ENCODE results near the gene GHRL.

GHRL gene

GRCh38 chr3:10333349-10333650 is 40.6 kb upstream of the GHRL start:
- Histone ChIP-seq H3K4me1 (ENCODE audit: insufficient read depth, low read length) (no peaks in the 10 kb centered on the region), H3K9me3 (ENCODE audit: control insufficient read depth, insufficient read depth, low read length) (no peaks in the 10 kb centered on the region), H3K9ac (ENCODE audit: low read depth, low read length) (no peak overlapping the region), H3K36me3 (ENCODE audit: insufficient read depth, low read length) (no peaks in the 10 kb centered on the region)

GRCh38 chr3:10332481-10333348 is 40.0 kb upstream of the GHRL start:
- Histone ChIP-seq H3K9me3 (ENCODE audit: control insufficient read depth, insufficient read depth, low read length) (no peaks in the 10 kb centered on the region), H3K36me3 (ENCODE audit: insufficient read depth, low read length) (no peaks in the 10 kb centered on the region), H3K9ac (ENCODE audit: low read depth, low read length) (no peak overlapping the region), H3K4me1 (ENCODE audit: insufficient read depth, low read length) (no peaks in the 10 kb centered on the region)

DNA sequence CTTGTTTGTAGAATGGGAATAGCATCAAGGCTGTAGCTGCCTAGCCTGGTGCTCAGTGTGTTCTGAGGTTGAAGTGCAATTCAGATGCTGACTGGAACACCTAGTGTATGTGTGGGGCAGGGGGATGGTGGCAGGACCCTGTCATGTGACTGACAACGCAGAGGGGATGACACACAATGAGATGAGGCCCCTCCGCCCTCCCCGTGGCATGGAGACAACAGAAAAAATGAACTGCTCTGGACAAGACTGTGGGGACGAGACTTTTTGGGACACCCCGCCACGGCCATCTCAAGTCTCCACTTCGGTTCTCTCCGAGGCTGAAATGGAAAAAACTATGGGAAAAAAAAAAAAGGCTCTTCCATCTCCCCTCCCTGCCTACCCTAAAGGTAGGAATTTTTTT is 38.6 kb upstream of the GHRL start:
- H3K9me3 ChIP-seq (ENCODE audit: control insufficient read depth, insufficient read depth, low read length): no peaks in the 10 kb centered on the region
- no peak overlapping the region for H3K9ac ChIP-seq (ENCODE audit: low read depth, low read length)
- no peaks in the 10 kb centered on the region for H3K36me3 ChIP-seq (ENCODE audit: insufficient read depth, low read length)
- no peaks in the 10 kb centered on the region for H3K4me1 ChIP-seq (ENCODE audit: insufficient read depth, low read length)

DNA sequence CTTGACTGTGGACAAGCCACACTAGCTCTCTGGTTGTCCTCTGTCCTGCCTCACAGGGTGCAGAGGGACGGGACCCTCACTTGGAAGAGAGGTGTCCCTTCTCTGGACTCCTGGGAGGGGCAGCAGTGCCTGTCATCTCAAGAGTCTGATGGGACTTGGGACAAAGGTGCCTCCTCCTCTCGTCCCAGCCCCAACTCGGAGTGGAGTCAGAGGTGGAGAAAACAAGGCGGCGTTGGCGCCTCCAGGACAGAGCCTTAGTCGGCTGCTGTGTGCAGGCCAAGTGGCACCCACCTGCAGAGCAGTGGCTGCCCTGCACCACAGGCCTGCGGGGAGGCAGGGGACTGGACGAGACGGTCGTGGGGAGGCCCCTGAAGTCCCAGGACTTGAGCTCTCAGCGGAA is 37.6 kb upstream of the GHRL start:
- no peaks in the 10 kb centered on the region for H3K4me1 ChIP-seq (ENCODE audit: insufficient read depth, low read length)

GRCh38 chr3:10329495-10330015 is 36.8 kb upstream of the GHRL start:
- Histone ChIP-seq H3K9ac (ENCODE audit: low read depth, low read length) (no peak overlapping the region), H3K9me3 (ENCODE audit: control insufficient read depth, insufficient read depth, low read length) (no peaks in the 10 kb centered on the region), H3K36me3 (ENCODE audit: insufficient read depth, low read length) (no peaks in the 10 kb centered on the region), H3K4me1 (ENCODE audit: insufficient read depth, low read length) (no peaks in the 10 kb centered on the region)

More for the DNA sequence above, 37.6 kb upstream of the GHRL start:
- Histone ChIP-seq H3K9ac (ENCODE audit: low read depth, low read length) (no peak overlapping the region), H3K36me3 (ENCODE audit: insufficient read depth, low read length) (no peaks in the 10 kb centered on the region), H3K9me3 (ENCODE audit: control insufficient read depth, insufficient read depth, low read length) (no peaks in the 10 kb centered on the region)

DNA sequence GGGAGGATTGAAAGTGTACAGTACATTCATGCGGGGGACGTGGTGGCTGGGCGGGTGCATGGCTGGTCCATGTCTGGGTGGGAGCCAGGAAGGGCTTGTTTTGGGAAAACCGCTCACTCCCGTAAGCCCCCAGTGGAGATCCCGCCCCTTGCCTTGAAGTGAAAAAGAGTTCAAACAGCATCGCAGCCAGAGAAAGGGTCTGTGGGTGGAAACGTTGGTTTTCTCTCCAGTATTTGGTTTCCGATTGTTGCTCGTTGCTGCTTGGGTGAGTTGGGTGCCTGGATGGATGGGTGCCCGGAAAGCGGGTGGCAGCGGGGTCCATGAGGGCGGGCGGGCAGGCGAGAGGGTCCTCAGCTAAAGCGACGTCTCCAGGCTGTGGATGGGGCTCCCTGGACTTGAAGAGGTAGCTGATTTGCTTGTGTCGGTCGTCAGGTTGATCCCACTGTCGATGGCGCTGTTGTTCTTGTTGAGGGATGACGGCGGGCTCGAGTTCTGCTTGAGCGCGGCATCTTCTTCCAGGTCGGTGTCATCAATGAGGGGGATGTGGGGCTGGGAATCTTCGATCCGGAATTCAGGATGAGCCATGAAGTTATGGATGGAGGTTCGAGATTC is 35.8 kb upstream of the GHRL start:
- Histone ChIP-seq H3K9me3 (ENCODE audit: control insufficient read depth, insufficient read depth, low read length) (no peaks in the 10 kb centered on the region), H3K36me3 (ENCODE audit: insufficient read depth, low read length) (no peaks in the 10 kb centered on the region), H3K9ac (ENCODE audit: low read depth, low read length) (no peak overlapping the region)

GRCh38 chr3:10327592-10327991 is 34.8 kb upstream of the GHRL start:
- Histone ChIP-seq H3K9me3 (ENCODE audit: control insufficient read depth, insufficient read depth, low read length) (no peaks in the 10 kb centered on the region), H3K36me3 (ENCODE audit: insufficient read depth, low read length) (no peaks in the 10 kb centered on the region), H3K9ac (ENCODE audit: low read depth, low read length) (no peak overlapping the region), H3K4me1 (ENCODE audit: insufficient read depth, low read length) (no peaks in the 10 kb centered on the region)

More for the DNA sequence above, 35.8 kb upstream of the GHRL start:
- H3K4me1 ChIP-seq (ENCODE audit: insufficient read depth, low read length): no peaks in the 10 kb centered on the region

DNA sequence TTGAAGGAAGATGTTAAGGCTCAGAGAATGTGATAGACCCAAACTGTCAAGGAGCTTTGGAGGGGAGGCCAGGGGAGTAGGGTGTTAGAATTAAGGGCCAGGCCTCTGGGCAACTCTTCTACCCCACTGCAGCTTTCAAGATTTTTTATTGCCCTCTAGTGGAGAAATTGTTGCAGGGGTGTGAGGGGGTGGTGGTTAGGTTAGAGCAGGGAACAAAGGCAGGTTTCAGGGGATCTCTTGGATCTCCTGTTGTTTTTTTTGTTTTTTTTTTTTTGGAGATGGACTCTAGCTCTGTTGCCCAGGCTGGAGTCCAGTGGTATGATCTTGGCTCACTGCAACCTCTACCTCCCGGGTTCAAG is 29.6 kb upstream of the GHRL start:
- H3K36me3 ChIP-seq (ENCODE audit: insufficient read depth, low read length): peaks cover 16% of the 10 kb centered on the region
- no peak overlapping the region for H3K9ac ChIP-seq (ENCODE audit: low read depth, low read length)
- H3K9me3 ChIP-seq (ENCODE audit: control insufficient read depth, insufficient read depth, low read length): no peaks in the 10 kb centered on the region
- no peaks in the 10 kb centered on the region for H3K4me1 ChIP-seq (ENCODE audit: insufficient read depth, low read length)

DNA sequence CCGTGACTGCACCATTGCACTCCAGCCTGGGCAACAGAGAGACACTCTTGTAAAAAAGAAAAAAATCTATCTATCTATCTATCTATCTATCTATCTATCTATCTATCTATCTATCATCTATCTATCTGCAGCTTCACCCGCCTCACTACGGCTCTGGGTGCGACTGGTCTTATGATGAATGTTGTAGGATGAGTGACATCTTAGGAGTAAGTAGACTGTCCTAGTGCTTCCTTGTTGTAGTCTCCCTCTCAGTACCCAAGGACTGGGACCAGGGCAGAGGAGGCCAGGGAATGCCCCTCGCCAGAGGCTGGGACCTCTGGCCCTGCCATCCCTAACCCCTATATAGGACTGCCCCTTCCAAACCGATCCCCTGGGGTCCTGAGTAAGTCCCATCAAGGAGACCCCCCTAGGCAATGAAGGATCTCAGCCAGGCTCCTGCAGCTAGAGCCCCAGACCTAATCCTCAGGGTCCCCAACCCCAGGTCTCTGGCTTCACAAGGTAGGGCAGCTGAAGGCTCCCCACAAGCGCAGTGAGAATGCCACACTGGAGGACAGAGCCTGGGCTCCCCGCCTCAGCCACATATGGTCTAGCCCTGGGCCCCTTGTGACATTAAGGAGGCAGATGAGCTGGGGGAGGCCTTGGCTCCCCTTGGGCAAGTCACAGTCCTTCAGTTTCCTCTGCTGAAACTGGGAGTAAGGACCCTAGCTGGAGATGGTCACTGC is 29.0 kb upstream of the GHRL start:
- Histone ChIP-seq H3K36me3 (ENCODE audit: insufficient read depth, low read length) (peaks cover 16% of the 10 kb centered on the region), H3K4me1 (ENCODE audit: insufficient read depth, low read length) (no peaks in the 10 kb centered on the region), H3K9me3 (ENCODE audit: control insufficient read depth, insufficient read depth, low read length) (no peaks in the 10 kb centered on the region), H3K9ac (ENCODE audit: low read depth, low read length) (no peak overlapping the region; the same call in 1 of the 2 replicates)

DNA sequence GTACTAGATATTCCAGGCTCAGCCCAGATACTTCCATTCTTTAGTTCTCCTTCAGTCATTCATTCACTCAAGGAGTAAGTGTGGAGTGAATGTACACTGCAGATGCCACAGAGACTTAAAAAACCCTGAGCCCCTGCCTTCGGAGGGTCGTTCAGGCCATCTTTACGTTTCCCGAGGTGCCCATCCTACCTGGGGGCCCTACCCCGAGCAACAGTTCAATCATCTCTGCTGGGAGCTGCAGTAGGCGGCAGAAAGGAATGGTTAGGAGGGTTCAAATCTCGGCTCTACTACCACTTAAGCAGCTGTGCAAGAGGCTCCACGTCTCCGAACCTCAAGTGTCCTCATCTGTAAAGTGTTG is 27.6 kb upstream of the GHRL start:
- no peaks in the 10 kb centered on the region for H3K9me3 ChIP-seq (ENCODE audit: control insufficient read depth, insufficient read depth, low read length)
- peak overlapping the region; percentile 92 for H3K9ac ChIP-seq (ENCODE audit: low read depth, low read length)
- H3K4me1 ChIP-seq (ENCODE audit: insufficient read depth, low read length): no peaks in the 10 kb centered on the region

GRCh38 chr3:10319804-10320203 is 27.1 kb upstream of the GHRL start:
- H3K36me3 ChIP-seq (ENCODE audit: insufficient read depth, low read length): peaks cover 24% of the 10 kb centered on the region
- H3K4me1 ChIP-seq (ENCODE audit: insufficient read depth, low read length): no peaks in the 10 kb centered on the region
- H3K9me3 ChIP-seq (ENCODE audit: control insufficient read depth, insufficient read depth, low read length): no peaks in the 10 kb centered on the region
- H3K9ac ChIP-seq (ENCODE audit: low read depth, low read length): peak overlapping the region; percentile 92

More for the DNA sequence above, 27.6 kb upstream of the GHRL start:
- peaks cover 23% of the 10 kb centered on the region for H3K36me3 ChIP-seq (ENCODE audit: insufficient read depth, low read length)

DNA sequence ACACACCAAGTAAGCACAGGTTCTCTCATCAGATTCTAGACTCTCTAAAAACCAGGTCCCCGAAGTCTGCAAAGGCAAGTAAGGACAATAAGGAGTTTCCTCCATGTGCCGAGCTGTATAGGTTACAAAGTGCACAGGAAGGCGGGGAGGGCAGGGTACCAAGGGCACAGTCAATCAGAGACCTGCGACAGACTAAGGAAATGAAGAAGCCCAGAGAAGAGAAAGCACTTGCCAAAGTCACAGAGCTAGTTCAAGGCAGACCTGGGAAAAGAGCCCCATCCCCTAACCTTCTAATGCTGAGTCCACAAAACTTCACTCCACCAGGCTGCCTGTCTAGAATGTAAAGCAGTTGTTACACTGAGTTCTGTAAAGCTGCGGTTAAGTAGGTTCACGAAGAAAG is 26.5 kb upstream of the GHRL start:
- no peaks in the 10 kb centered on the region for H3K9me3 ChIP-seq (ENCODE audit: control insufficient read depth, insufficient read depth, low read length)

DNA sequence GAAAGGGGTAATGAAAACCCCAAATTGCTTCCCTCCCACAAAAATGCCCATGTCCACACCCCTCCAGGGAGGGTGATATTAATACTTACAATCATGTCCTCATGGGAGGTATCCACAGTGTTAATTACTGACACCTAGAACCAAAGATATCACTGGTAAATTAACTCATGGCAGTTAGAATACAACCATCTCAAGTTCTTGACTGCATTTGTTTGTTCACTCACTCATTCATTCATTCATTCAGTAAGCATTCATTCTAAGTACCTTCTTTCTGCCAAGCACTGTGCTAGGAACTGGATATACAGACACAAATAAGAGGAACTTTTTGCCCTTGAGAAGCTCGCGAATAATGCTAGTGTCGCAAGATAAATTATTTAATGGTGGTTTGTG is 25.2 kb upstream of the GHRL start:
- H3K9ac ChIP-seq (ENCODE audit: low read depth, low read length): no peak overlapping the region
- no peaks in the 10 kb centered on the region for H3K9me3 ChIP-seq (ENCODE audit: control insufficient read depth, insufficient read depth, low read length)
- peaks cover 36% of the 10 kb centered on the region for H3K36me3 ChIP-seq (ENCODE audit: insufficient read depth, low read length)
- no peaks in the 10 kb centered on the region for H3K4me1 ChIP-seq (ENCODE audit: insufficient read depth, low read length)

More for the DNA sequence above, 26.5 kb upstream of the GHRL start:
- Histone ChIP-seq H3K4me1 (ENCODE audit: insufficient read depth, low read length) (no peaks in the 10 kb centered on the region), H3K36me3 (ENCODE audit: insufficient read depth, low read length) (peaks cover 29% of the 10 kb centered on the region), H3K9ac (ENCODE audit: low read depth, low read length) (no peak overlapping the region)

GRCh38 chr3:10317311-10317960 is 24.7 kb upstream of the GHRL start:
- Histone ChIP-seq H3K9me3 (ENCODE audit: control insufficient read depth, insufficient read depth, low read length) (no peaks in the 10 kb centered on the region), H3K4me1 (ENCODE audit: insufficient read depth, low read length) (no peaks in the 10 kb centered on the region), H3K36me3 (ENCODE audit: insufficient read depth, low read length) (peaks cover 38% of the 10 kb centered on the region), H3K9ac (ENCODE audit: low read depth, low read length) (no peak overlapping the region)

Data from ES-I3 (cell line).